Endothelial cell of umbilical vein (primary cell): Measurements from ENCODE around the gene PNPLA3.

Source experiments
- CTCF ChIP-seq, 2 donors: IDR thresholded peaks; 1 replicate in 1 of 2; 2 replicates in 1 of 2; pipeline ENCODE4 v1.5.1; 2011; ENCODE audit warnings: low read length in 2 of 2, mild to moderate bottlenecking in 2 of 2, moderate library complexity in 2 of 2, control low read depth in 1 of 2, inconsistent platforms in 1 of 2, low read depth in 1 of 2; ENCODE audit not compliant: insufficient read depth in 1 of 2; ENCODE audit errors: extremely low read depth in 1 of 2
- EZH2 ChIP-seq: IDR thresholded peaks from 2 replicates; pipeline ENCODE4 v1.6.1; 2012; ENCODE audit warnings: borderline replicate concordance, low read depth, mild to moderate bottlenecking, moderate library complexity, low read length, inconsistent platforms; ENCODE audit not compliant: severe bottlenecking
- FOS ChIP-seq: IDR thresholded peaks from 2 replicates; pipeline ENCODE4 v1.6.1; 2011; ENCODE audit warnings: mild to moderate bottlenecking, low read length, moderate library complexity, borderline replicate concordance; ENCODE audit not compliant: insufficient read depth
- JUN ChIP-seq: IDR thresholded peaks from 2 replicates; pipeline ENCODE4 v1.6.1; 2011; ENCODE audit warnings: borderline replicate concordance, low read depth; ENCODE audit not compliant: insufficient read length, insufficient read depth
- MAX ChIP-seq: IDR thresholded peaks from 2 replicates; pipeline ENCODE4 v1.6.1; 2011; ENCODE audit not compliant: insufficient read depth, insufficient read length
- MYC ChIP-seq: IDR thresholded peaks from one replicate; pipeline ENCODE4 v1.6.1; 2011; ENCODE audit warnings: mild to moderate bottlenecking, low read depth, low read length
- POLR2A ChIP-seq: IDR thresholded peaks from 2 replicates; pipeline ENCODE4 v1.6.1; 2012; ENCODE audit warnings: low read depth, mild to moderate bottlenecking, control low read depth, low read length
- POLR2AphosphoS5 ChIP-seq: IDR thresholded peaks from 2 replicates; pipeline ENCODE4 v1.6.1; 2012; ENCODE audit warnings: low read depth, mild to moderate bottlenecking, control low read depth, low read length, moderate library complexity; ENCODE audit not compliant: insufficient read depth

GRCh38 chr22:43928468-43928867 is 4.9 kb downstream of the PNPLA3 start:
- TF ChIP-seq POLR2A (no peak), CTCF (IDR thresholded peaks at IDR 0.05; ENCODE audit: extremely low read depth in 1 of 2, insufficient read depth in 1 of 2, low read depth in 1 of 2, low read length in 2 of 2) (no peak), MAX (no peak), POLR2AphosphoS5 (no peak), FOS (no peak), EZH2 (no peak), MYC (no peak), JUN (no peak)
